GM21381 (cell line): ENCODE results near the gene ZNF451.
"Not testable (repeated sequence)": the region's sequence is repeated elsewhere in the genome, so short reads cannot be mapped to it uniquely, and the experiment has no call there.

ENCODE experiments used
- ATAC-seq: cut with Tn5 transposase; IDR thresholded peaks from one replicate; pipeline ENCODE4 v1.9.1; 2021; ENCODE audit warnings: mild to moderate bottlenecking, moderate library complexity; ENCODE audit not compliant: unreplicated experiment

Gene ZNF451

DNA sequence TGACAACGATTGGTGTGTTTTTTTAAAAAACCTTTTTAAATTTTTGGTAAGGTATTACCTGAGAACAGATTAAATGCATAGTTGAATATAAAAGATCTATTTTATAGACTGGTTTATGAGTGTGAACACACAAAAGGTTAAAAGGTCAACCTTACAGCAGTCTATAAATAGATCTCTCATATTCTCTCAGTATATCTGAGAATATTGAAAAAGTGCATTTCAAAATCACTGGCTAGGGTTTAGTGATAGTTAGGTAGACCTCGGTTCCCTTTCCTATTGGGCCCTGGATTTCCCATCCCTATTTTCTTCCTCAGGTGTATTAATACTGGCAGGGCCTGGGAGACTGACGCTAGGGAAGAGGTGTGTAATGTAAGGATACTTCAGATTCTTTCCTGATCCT, 723 bp upstream of the ZNF451 start:
- no peak for ATAC-seq

DNA sequence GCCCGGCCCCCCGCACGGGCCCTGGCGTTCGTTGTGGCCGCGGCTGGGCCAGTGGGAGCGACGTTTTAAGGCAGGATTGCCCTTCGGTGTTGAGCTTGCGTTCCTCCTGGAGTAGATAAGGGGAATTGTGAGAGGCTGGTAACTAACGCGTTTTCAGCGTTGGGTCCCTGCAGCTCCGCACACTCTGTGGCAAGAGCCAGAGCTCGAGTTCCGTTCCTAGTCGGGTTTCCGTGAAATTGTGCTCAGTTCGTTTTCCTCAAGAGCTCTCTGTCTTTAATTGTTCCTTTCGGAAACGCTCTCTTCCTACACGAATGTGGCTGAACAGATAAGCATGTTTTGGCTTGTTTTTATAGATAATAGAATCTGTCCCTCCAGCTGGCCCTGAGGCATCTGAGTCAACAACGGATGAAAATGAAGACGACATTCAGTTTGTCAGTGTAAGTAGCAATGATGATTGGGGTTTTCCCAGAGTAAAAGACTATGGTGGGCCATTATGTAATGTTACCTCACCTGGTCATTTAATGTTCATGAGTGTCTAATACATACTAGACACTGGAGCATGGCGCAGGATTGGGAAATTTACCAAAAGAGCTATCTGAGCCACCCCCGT, 575 bp downstream of the ZNF451 start:
- ATAC-seq = peak; percentile 4

DNA sequence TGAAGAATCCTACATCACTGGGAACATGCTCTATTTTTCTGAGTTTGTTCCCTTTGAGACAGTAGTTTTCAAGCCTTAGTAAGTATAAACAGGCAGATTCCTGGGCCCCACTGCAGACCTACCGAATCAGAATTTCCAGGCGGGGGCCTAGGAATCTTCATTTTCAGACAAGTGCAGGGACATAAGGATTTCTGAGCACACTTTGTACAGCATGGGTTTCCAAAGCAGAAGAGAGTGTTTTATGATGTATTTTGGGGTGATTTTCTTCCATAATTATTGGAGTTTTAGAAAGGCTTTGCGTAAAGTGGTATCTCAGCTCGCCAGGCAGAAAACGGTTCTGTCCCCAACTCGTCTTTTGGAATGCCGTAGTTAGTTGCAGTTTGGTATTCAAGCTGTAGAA, 1.4 kb downstream of the ZNF451 start:
- not testable (repeated sequence) for ATAC-seq

DNA sequence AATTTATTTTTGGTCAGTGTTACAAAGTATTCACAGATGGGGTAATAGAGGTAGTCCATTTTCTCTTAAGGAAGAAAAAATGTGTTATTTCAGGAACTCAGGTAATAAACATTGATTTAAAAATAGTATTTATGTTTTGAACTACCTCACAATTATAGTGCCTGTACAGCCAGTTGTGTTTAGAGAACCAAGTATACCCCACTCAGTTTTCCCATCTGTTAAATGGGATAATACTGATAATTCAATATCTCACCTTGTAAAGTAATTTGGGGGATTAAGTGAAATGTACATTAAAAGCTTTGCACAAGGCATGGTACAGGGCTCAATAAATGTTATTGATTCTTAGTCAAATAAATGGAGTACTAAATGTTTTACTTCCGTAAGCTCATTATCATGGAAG, 4.7 kb downstream of the ZNF451 start:
- ATAC-seq = no peak

DNA sequence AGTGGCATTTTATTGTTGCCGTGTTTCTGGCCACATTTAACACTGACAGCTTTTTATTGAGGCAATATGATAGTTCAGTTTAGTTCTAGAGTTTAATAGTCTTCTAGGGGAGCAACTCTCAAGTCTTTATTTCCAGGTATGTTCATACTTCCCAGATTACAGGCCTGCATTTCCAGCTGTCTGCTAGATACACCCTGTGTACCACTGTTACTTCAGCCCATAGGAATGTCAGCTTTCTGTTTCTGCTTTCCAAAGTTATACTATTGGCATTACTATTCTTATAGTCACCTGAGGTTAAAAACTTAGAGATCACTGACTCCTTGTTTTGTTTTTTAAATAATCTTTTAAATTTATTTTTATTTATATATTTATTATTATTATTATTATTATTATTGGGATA, 7.6 kb downstream of the ZNF451 start:
- ATAC-seq = no peak

DNA sequence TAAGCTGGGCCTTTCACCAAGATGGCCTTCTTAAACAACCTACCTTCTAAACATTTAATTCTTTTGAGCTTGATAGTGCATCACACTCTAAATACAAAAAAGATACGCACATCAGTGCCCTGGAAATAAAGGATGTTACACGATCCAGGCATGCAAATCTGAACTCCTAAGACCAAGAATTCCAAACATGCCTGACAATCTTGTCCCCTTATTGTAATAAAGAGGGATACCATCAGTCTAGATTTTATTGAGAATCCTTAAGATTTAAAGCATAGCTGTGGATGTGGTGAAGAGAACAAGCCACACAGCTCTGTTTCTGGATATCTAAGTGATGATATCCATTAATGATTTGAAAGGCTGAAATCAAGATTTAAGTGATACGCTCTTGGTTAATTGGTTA, 13.0 kb downstream of the ZNF451 start:
- no peak for ATAC-seq

DNA sequence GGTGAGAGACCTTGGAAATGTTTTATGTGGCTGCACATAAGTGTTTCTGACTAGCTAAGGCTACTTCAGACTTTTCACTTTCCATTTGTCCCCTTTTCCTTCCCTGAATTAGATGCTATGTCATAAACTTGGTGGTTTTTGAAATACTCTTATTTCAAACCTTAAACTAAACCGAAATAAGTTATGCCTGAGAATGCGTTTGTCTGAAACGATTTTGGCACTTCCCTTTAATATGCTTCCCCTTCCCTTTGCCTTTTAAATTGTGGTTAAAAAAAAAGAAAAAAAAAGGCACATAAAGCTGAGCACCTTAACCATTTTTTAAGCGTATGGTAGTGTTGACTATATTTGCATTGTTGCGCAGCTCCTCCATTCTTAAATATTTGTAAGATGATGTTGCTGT, 14.3 kb downstream of the ZNF451 start:
- no peak for ATAC-seq

DNA sequence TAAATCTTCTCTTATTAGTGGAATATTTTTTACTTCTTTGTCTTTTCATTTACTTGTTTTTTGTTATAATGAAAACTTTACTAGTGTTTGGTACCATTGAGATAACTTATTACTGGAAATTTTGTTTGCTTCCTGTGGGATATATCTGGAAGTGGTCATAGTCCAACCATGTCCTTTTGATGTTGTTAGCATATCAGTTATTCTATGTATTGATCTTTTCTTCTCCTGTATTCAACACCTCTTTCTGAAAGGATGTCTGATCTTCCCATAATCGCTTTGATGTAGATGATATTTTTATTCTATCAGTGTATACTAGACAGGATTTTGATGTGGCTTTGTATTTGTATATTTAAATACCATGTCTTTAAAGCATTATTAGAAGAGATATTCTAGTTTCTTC, 17.0 kb downstream of the ZNF451 start:
- no peak for ATAC-seq

DNA sequence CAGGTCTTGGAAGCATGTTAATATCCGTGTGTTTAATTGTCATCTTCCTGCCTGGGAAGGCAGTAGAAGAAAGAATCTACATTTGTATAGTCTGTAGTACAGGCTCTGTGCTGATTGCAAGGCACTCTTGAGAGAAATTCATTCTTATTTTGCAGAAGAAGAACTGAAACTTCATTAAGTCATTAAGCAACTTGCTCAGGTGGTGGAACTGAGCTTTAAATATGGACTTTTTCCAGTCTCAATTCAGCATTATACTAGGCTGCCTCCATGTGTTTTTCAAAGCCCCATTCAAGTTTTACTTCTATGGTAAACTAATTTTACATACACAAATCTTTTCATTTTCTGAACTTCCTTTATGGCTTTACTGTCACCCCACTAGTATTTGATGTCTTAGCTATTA, 18.7 kb downstream of the ZNF451 start:
- peak; percentile 90 for ATAC-seq

DNA sequence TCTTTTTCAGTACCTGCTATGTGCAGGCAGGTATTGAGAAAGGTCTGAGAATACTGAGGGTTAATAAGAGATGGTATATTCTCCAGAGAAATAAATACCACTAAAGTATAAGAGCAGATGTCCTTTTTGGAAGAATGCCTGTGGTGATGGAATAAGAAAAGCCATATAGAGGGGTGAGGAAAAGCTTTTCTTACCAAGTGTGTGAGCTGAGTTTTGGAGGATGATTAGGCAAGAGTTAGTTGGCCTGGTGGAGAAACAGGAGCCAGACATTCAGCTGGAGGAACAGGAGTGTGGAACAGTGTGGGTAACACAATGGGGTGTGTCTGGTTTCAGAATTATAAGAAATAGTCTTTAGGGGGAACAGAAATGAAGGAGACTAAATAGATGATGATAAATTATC, 19.9 kb downstream of the ZNF451 start:
- ATAC-seq = no peak

DNA sequence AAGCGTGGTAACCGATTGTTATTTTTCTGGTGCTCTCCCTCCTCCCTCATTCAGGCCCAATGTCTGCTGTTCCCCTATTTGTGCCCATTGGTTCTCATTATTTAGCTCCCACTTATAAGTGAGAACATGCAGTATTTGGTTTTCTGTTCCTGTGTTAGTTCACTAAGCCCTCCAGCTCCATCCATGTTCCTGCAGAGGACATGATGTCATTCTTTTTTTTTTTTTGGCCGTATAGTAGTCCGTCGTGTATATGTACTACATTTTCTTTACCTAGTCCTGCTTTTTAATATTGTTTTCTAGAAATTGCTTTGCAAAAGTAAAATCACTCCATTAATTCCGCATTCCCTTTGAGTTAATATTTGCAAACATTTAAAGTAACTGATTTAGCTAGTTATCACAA, 23.1 kb downstream of the ZNF451 start:
- no peak for ATAC-seq

DNA sequence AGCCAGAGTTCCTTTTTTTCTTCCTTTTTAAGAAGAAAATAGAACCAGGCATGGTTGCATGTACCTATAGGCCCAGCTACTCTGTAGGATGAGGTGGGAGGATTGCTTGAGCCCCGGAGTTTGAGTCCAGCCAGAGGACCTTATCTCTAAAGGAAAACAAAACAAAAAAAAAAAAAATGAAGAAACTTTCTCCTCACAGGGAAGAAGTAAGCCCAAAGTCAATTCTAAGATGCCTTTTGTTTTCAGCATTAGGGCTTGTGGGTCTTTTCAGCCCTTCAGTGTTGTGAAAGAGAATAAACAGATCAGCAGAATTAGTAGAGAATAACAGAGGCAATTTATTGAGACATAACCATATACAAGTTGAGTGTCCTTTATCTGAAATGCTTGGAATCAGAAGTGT, 26.8 kb downstream of the ZNF451 start:
- ATAC-seq = no peak

DNA sequence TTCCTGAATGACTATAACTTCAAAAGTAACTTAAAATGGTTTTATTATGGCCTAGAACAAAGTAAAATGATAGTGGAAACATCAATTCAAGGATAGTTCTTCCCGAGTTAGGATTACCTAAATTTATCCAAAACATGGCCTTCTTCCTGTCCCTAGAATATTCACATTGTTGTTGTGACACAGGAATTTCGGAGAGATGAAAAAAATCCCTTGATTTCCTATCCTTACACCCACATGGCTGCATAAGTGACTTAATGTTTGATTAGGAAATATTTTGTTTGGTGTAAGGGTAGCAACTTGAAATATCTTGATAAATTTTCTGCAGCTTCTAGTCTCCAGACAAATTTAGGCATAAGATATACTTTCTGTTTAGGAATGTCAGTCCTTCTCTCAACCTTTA, 27.8 kb downstream of the ZNF451 start:
- ATAC-seq = no peak

DNA sequence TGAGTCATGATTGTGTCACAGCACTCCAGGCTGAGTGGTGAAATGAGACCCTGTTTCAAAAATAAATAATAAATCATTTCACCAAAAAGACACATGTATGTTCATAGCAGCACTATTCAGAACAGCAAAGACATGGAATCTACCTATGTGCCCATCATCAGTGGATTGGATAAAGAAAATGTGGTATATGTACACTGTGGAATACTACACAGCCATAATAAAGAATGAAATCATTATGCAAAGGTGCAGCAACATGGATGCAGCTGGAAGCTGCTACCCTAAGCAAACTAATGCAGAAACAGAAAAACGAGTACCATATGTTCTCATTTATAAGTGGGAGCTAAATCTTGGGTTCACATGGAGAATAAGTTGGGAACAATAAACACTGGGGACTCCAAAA, 33.1 kb downstream of the ZNF451 start:
- ATAC-seq = no peak

DNA sequence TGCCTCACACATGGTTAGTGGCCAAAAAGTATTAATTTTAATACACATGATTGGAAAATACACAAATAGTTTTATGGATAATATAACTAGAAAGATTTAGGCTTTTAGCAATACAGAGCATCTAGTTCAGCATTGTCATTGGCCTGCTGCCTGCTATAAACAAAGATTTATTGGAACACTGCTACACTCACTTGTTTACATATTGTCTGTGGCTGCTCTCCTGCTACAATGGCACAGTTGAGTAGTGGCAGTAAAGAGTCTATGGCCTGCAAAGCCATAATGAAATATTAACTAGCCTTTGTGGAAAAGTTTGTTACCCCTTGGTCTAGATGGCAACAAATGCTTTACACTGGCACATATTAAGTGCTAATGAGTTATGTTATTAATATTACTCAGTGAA, 37.8 kb downstream of the ZNF451 start:
- no peak for ATAC-seq

DNA sequence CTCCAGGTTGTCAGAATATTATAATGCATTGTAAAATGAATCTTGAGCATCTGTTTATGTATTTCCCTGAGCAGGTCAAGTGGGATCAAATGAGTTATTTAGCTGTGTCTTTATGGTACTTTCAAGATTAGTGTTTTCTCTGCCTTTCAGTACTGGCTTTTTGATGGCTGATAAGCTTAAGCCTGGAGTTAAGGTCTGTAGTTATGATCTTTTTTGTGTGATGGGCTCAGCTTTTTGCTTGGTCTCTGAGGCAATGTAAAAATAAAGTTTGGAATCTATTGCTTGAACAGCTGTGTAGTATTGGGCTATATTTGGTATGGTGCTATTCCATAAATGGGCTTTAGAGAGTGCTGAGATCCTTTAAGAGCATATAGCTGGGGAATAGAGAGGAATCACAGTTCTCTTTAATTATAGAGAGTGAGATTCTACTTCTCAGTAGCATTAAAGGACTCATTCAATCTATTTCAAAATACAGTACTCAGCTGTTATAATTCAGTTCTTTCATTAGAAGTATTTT, 40.7 kb downstream of the ZNF451 start:
- ATAC-seq = no peak

DNA sequence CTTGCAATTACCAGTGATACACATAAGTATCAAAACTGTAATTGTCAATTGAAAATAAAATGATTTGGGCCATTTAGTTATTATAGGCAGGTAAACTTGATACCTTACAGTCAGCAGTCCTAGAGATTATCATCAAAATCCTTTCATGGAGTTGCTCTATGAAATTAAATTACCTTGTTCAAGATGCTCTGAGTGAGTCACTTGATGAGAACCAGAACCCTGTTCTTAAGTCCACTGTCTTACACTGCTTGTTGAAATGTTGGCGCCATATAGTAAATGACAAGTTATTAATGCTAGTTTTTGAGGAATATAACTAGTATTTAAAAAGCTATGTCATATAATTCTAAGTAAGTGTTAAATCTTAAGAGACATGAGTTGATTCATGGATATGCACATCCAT, 45.0 kb downstream of the ZNF451 start:
- no peak for ATAC-seq

DNA sequence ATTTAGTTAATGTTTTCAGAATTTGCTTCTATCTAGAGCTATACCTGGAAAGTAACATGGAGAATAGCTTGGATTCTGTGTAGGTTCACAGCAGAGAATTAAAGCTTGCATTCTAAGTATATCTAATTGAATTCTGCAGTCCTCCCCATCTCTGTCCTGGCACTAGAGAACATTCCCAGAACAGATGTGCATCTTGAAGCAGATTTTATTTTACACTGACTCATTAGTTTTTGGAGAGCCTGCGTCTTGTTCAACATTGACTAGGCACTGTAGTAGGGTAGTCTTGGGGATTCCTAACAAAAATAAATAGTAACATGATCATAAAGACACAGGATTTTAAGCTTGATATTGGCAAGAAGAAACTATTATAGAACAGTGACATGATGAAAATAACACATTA, 45.9 kb downstream of the ZNF451 start:
- ATAC-seq = no peak

DNA sequence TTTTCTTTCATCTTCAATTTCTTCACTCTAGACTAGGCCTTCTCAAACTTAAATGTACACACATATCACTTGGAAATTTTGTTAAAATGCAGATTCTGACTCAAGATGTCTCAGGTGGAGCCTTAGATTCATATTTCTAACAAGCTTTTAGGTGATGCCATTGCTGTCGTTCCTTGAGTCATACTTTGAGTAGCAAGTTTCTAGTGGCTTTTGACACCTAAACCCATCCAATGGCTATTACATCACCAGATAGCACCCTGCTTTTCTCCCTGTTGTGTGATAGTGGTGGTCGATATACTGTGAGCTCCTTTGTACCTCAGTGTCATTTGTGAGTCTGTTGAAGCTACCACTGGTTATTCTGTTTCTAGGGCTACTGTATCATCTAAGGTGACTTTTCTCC, 47.4 kb downstream of the ZNF451 start:
- no peak for ATAC-seq

DNA sequence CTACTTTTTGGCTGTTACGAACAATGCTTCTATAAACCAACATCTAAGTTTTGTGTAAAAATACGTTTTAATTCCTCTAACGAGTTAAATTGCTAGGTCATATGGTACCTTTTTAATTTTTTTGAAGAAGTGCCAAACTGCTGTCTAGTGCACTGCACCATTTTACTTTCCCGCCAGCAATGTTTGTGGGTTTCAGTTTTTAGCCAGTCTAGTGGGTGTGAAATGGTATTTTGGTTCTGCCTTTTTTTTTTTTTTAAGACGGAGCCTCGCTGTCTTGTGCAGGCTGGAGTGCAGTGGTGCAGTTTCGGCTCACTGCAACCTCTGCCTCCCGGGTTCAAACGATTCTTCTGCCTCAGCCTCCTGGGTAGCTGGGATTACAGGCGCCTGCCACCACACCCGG, 48.0 kb downstream of the ZNF451 start:
- ATAC-seq = no peak

DNA sequence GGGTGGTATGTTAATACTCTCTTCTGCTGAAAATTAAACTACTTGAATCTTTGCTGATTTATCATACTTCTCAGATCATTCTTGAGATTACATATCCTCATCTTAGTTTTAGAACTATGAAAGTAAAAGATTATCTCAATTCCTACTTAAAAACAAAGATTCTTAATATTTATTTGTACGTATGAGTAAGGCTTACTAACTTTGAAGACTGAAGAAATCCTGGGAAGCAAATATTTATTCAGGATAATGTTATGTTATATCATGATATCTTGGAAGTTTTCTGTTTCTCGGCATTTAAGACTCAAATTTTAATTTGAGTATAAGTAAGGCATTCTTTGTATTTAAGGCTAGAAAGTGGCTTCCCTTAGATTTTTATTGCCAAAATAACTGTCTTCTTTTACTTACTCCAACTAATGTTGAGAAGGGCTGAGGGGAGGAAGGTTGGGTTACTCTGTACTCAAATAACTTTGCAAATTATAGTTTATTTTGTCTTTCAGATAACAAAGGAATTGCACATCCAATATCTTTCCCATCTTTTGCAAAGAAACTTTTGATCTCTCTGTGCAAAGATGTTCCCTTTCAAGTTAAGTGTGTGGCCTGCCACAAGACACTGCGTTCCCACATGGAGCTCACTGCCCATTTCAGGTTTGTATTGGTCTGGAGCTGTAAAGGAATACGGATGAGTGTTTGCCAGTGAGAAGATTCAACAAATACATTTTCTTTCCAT, 51.6 kb downstream of the ZNF451 start:
- no peak for ATAC-seq

DNA sequence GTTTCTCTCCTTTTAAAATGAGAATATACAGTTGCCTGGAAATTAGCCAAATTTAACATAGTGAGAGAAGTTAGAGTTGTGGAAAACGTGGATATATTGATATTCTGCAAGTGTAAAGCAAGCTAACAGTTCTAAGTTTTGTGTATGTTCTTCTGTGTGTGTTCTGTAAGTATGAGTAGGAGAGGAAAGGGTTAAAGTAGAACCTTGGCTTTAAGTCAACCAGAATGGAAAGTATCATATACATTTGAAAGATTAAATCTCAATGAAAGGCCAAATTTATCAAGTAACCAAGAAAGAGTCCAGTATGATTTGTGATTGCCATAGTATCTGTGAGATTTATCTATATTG, 52.2 kb downstream of the ZNF451 start:
- ATAC-seq = no peak

DNA sequence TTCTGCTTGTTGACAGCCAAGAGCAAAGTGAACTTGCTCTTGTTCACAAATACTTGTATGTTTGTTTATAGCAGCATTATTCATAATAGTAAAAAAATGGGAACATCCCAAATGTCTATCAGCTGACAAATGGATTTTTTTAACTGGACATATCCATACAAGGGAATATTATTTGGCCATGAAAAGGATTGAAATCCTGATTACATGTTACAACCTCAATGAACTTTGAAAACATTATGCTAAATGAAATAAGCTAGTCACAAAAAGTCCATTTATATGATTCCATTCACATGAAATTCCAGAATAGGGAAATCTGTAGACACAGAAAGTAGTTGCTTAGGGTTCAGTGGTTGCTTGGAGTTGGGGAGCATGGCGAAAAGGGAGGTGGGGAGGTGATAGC, 53.7 kb downstream of the ZNF451 start:
- no peak for ATAC-seq
